ENCODE data around the gene GALNT18.

The GALNT18 gene

GRCh38 chr11:11381471-11382105 lies 240.2 kb downstream of the GALNT18 start:
- Histone ChIP-seq H3K4me3 (ENCODE audit: low read depth, low read length) (no peak overlapping the region), H3K27ac (ENCODE audit: low read depth, low read length) (no peak overlapping the region)

GRCh38 chr11:11380883-11381282 lies 240.9 kb downstream of the GALNT18 start:
- H3K27ac ChIP-seq (ENCODE audit: low read depth, low read length), result no peak overlapping the region
- no peak overlapping the region for H3K4me3 ChIP-seq (ENCODE audit: low read depth, low read length)
- H3K36me3 ChIP-seq (ENCODE audit: control insufficient read depth, insufficient read depth, low read length), result no peaks in the 10 kb centered on the region
- H3K4me1 ChIP-seq (ENCODE audit: control insufficient read depth, insufficient read depth, low read length), result no peaks in the 10 kb centered on the region
- H3K9ac ChIP-seq (ENCODE audit: low read length), result no peak overlapping the region
- no peaks in the 10 kb centered on the region for H3K27me3 ChIP-seq (ENCODE audit: control insufficient read depth, insufficient read depth, low read length)
- no peaks in the 10 kb centered on the region for H3K9me3 ChIP-seq (ENCODE audit: control insufficient read depth, insufficient read depth, low read depth, low read length)

More at GRCh38 chr11:11381471-11382105, 240.2 kb downstream of the GALNT18 start:
- no peaks in the 10 kb centered on the region for H3K27me3 ChIP-seq (ENCODE audit: control insufficient read depth, insufficient read depth, low read length)
- H3K4me1 ChIP-seq (ENCODE audit: control insufficient read depth, insufficient read depth, low read length), result peaks cover under 1% of the 10 kb centered on the region; the same call in 1 of the 2 replicates
- no peaks in the 10 kb centered on the region for H3K36me3 ChIP-seq (ENCODE audit: control insufficient read depth, insufficient read depth, low read length)
- H3K9ac ChIP-seq (ENCODE audit: low read length), result no peak overlapping the region
- no peaks in the 10 kb centered on the region for H3K9me3 ChIP-seq (ENCODE audit: control insufficient read depth, insufficient read depth, low read depth, low read length)

- Histone ChIP-seq H3K4me1 (ENCODE audit: control insufficient read depth, insufficient read depth, low read length) (no peaks in the 10 kb centered on the region), H3K9ac (ENCODE audit: low read length) (no peak overlapping the region), H3K36me3 (ENCODE audit: control insufficient read depth, insufficient read depth, low read length) (no peaks in the 10 kb centered on the region), H3K4me3 (ENCODE audit: low read depth, low read length) (no peak overlapping the region), H3K27me3 (ENCODE audit: control insufficient read depth, insufficient read depth, low read length) (no peaks in the 10 kb centered on the region), H3K9me3 (ENCODE audit: control insufficient read depth, insufficient read depth, low read depth, low read length) (no peaks in the 10 kb centered on the region), H3K27ac (ENCODE audit: low read depth, low read length) (no peak overlapping the region)
These were observed 241.5 kb downstream of the GALNT18 start for GRCh38 chr11:11380340-11380739.

GRCh38 chr11:11379661-11380060 lies 242.1 kb downstream of the GALNT18 start:
- no peaks in the 10 kb centered on the region for H3K36me3 ChIP-seq (ENCODE audit: control insufficient read depth, insufficient read depth, low read length)
- H3K4me3 ChIP-seq (ENCODE audit: low read depth, low read length), result no peak overlapping the region
- H3K27ac ChIP-seq (ENCODE audit: low read depth, low read length), result no peak overlapping the region
- H3K9ac ChIP-seq (ENCODE audit: low read length), result no peak overlapping the region
- H3K4me1 ChIP-seq (ENCODE audit: control insufficient read depth, insufficient read depth, low read length), result no peaks in the 10 kb centered on the region
- no peaks in the 10 kb centered on the region for H3K9me3 ChIP-seq (ENCODE audit: control insufficient read depth, insufficient read depth, low read depth, low read length)
- H3K27me3 ChIP-seq (ENCODE audit: control insufficient read depth, insufficient read depth, low read length), result no peaks in the 10 kb centered on the region

DNA sequence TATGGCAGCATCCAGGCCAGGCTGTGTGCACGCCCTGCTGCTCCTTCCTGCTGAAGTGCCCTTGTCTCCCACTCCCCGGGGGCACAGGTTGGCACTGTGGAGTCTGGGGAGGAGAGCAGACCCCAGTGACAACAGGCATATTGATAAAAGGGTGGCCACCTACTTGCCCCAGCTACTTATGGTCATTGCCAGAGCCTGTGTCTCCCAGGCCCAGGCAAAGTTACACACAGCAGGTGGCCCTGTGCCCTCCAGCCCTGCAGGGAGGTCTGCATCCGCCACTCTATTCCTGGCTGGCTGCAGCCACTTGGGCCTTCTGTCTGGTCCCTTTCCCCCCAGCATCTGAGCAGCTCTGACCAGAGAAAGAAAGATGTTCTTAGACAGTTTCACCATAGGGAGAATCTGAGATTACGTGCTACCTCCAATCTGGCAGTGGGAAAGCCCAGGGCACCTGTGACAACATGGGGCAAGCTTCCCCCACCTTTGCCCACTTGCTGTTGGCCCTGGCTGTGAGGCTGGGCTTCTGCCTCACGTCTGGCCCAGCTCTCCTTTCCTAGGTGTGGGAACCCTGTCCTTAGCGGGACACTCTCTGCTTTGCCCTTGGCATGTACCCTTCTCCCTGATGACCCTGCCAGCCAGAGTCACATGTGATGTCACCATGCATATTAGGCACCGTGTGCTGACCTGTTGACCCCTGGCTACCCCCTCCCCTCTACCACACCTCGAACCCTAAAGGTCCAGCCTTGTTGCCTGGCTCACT lies 243.4 kb downstream of the GALNT18 start:
- Histone ChIP-seq H3K27ac (ENCODE audit: low read depth, low read length) (no peak overlapping the region), H3K9me3 (ENCODE audit: control insufficient read depth, insufficient read depth, low read depth, low read length) (no peaks in the 10 kb centered on the region), H3K4me3 (ENCODE audit: low read depth, low read length) (no peak overlapping the region), H3K36me3 (ENCODE audit: control insufficient read depth, insufficient read depth, low read length) (no peaks in the 10 kb centered on the region), H3K4me1 (ENCODE audit: control insufficient read depth, insufficient read depth, low read length) (peaks cover 6% of the 10 kb centered on the region; the same call in 1 of the 2 replicates), H3K27me3 (ENCODE audit: control insufficient read depth, insufficient read depth, low read length) (no peaks in the 10 kb centered on the region), H3K9ac (ENCODE audit: low read length) (no peak overlapping the region)

GRCh38 chr11:11374358-11375148 lies 247.3 kb downstream of the GALNT18 start:
- Histone ChIP-seq H3K4me1 (ENCODE audit: control insufficient read depth, insufficient read depth, low read length) (peaks cover 6% of the 10 kb centered on the region), H3K36me3 (ENCODE audit: control insufficient read depth, insufficient read depth, low read length) (no peaks in the 10 kb centered on the region), H3K27me3 (ENCODE audit: control insufficient read depth, insufficient read depth, low read length) (no peaks in the 10 kb centered on the region), H3K9me3 (ENCODE audit: control insufficient read depth, insufficient read depth, low read depth, low read length) (no peaks in the 10 kb centered on the region), H3K27ac (ENCODE audit: low read depth, low read length) (no peak overlapping the region), H3K9ac (ENCODE audit: low read length) (no peak overlapping the region), H3K4me3 (ENCODE audit: low read depth, low read length) (no peak overlapping the region)

- H3K4me3 ChIP-seq (ENCODE audit: low read depth, low read length), result no peak overlapping the region
- no peaks in the 10 kb centered on the region for H3K9me3 ChIP-seq (ENCODE audit: control insufficient read depth, insufficient read depth, low read depth, low read length)
- no peak overlapping the region for H3K27ac ChIP-seq (ENCODE audit: low read depth, low read length)
- H3K9ac ChIP-seq (ENCODE audit: low read length), result no peak overlapping the region
- H3K4me1 ChIP-seq (ENCODE audit: control insufficient read depth, insufficient read depth, low read length), result peaks cover 6% of the 10 kb centered on the region
- H3K36me3 ChIP-seq (ENCODE audit: control insufficient read depth, insufficient read depth, low read length), result no peaks in the 10 kb centered on the region
- H3K27me3 ChIP-seq (ENCODE audit: control insufficient read depth, insufficient read depth, low read length), result no peaks in the 10 kb centered on the region
These were observed 247.9 kb downstream of the GALNT18 start for GRCh38 chr11:11373934-11374333.

- Histone ChIP-seq H3K27me3 (ENCODE audit: control insufficient read depth, insufficient read depth, low read length) (no peaks in the 10 kb centered on the region), H3K4me3 (ENCODE audit: low read depth, low read length) (no peak overlapping the region), H3K27ac (ENCODE audit: low read depth, low read length) (no peak overlapping the region), H3K4me1 (ENCODE audit: control insufficient read depth, insufficient read depth, low read length) (peaks cover 6% of the 10 kb centered on the region), H3K9me3 (ENCODE audit: control insufficient read depth, insufficient read depth, low read depth, low read length) (no peaks in the 10 kb centered on the region), H3K9ac (ENCODE audit: low read length) (no peak overlapping the region), H3K36me3 (ENCODE audit: control insufficient read depth, insufficient read depth, low read length) (no peaks in the 10 kb centered on the region)
These were observed 249.3 kb downstream of the GALNT18 start for GRCh38 chr11:11372461-11372860.

- Histone ChIP-seq H3K9ac (ENCODE audit: low read length) (no peak overlapping the region), H3K27me3 (ENCODE audit: control insufficient read depth, insufficient read depth, low read length) (no peaks in the 10 kb centered on the region), H3K27ac (ENCODE audit: low read depth, low read length) (no peak overlapping the region), H3K4me3 (ENCODE audit: low read depth, low read length) (no peak overlapping the region), H3K9me3 (ENCODE audit: control insufficient read depth, insufficient read depth, low read depth, low read length) (no peaks in the 10 kb centered on the region), H3K36me3 (ENCODE audit: control insufficient read depth, insufficient read depth, low read length) (no peaks in the 10 kb centered on the region), H3K4me1 (ENCODE audit: control insufficient read depth, insufficient read depth, low read length) (peaks cover 6% of the 10 kb centered on the region)
These were observed 250.9 kb downstream of the GALNT18 start for GRCh38 chr11:11370962-11371303.

GRCh38 chr11:11370255-11370961 lies 251.4 kb downstream of the GALNT18 start:
- no peak overlapping the region for H3K9ac ChIP-seq (ENCODE audit: low read length)
- H3K36me3 ChIP-seq (ENCODE audit: control insufficient read depth, insufficient read depth, low read length), result no peaks in the 10 kb centered on the region
- H3K4me1 ChIP-seq (ENCODE audit: control insufficient read depth, insufficient read depth, low read length), result peaks cover 6% of the 10 kb centered on the region
- H3K27me3 ChIP-seq (ENCODE audit: control insufficient read depth, insufficient read depth, low read length), result no peaks in the 10 kb centered on the region
- H3K27ac ChIP-seq (ENCODE audit: low read depth, low read length), result no peak overlapping the region
- no peaks in the 10 kb centered on the region for H3K9me3 ChIP-seq (ENCODE audit: control insufficient read depth, insufficient read depth, low read depth, low read length)
- no peak overlapping the region for H3K4me3 ChIP-seq (ENCODE audit: low read depth, low read length)

Data from HUES6 (cell line).